Sigmoid colon (tissue), 4 donors: Measurements from ENCODE around the gene LPIN1.

Source experiments
- CTCF ChIP-seq, 4 experiments: fragments of 450-650 bp in 3 of 4; fragments of 200-600 bp in 1 of 4; IDR thresholded peaks; one replicate each; pipeline ENCODE4 v1.5.1; 2016 to 2019; ENCODE audit warnings: antibody characterized with exemption in 4 of 4, mild to moderate bottlenecking in 3 of 4, moderate library complexity in 2 of 4
- POLR2AphosphoS5 ChIP-seq, 4 donors: sonication (generic); formaldehyde crosslinking; IDR thresholded peaks; one replicate each; pipeline ENCODE4 v1.6.1; 2017; ENCODE audit warnings: antibody characterized with exemption in 4 of 4

DNA sequence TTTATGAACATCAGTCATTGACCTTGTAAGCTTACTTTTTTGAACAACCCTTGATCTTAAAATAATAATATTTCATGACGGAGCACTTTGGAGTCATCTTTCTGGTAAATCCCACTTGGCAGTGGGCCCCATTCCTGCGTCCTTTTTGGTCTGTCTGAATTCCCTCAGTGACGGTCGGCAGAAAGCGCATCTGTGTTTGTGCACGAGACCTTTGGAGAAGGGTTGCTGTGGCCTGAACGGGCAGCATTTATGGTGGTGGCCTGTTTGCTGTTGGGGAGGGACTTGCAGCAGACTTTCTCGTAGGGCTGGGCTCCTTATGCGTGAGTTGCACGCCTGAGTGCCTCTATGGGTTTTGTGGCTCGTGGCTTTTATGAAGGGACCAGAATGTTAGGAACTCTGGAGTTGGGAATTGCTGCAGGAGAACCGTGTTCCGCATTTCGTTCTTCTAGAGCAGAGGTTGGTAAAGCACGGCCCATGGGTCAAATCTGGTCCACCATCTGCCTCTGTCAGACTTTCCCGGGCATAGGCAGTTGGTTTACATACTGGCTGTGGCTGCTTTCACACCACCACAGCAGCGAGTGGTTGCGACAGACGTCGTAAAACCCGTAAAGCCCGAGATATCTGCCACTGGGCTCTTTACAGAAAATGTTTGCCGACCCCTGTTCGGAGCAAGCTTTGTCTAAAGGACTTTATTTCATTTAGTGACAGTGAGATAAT, 30.8 kb downstream of the LPIN1 start:
- TF ChIP-seq CTCF (IDR thresholded peaks at IDR 0.05) (no peak), POLR2AphosphoS5 (IDR thresholded peaks at IDR 0.05) (peak in 1 of 4 donors; percentile 40)
